ENCODE measurements around the gene FTO.
A peak's percentile ranks its signal among the peaks of the same experiment; 100 is the strongest.

Gene FTO

GRCh38 chr16:53914736-53915135 lies 210.8 kb downstream of the FTO start:
- Mint-ChIP-seq H3K4me1 (no peaks in the 10 kb centered on the region), H3K36me3 (no peaks in the 10 kb centered on the region), H3K4me3 (no peak overlapping the region), H3K9me3 (no peaks in the 10 kb centered on the region), H3K27ac (peak overlapping the region; percentile 78), H3K27me3 (no peaks in the 10 kb centered on the region)
- no peak for DNase-seq
- CTCF ChIA-PET: no interaction called here

GRCh38 chr16:53915452-53916160 lies 211.7 kb downstream of the FTO start:
- Mint-ChIP-seq H3K27ac (no peak overlapping the region), H3K4me3 (no peak overlapping the region), H3K27me3 (no peaks in the 10 kb centered on the region), H3K9me3 (no peaks in the 10 kb centered on the region), H3K36me3 (no peaks in the 10 kb centered on the region), H3K4me1 (no peaks in the 10 kb centered on the region)
- CTCF ChIA-PET: no interaction called here
- DNase-seq: no peak

GRCh38 chr16:53920988-53921387 lies 217.0 kb downstream of the FTO start:
- peaks cover 19% of the 10 kb centered on the region for H3K4me1 Mint-ChIP-seq
- H3K27me3 Mint-ChIP-seq: no peaks in the 10 kb centered on the region
- H3K4me3 Mint-ChIP-seq: no peak overlapping the region
- CTCF ChIA-PET: no interaction called here
- DNase-seq: no peak
- peaks cover 3% of the 10 kb centered on the region for H3K36me3 Mint-ChIP-seq
- no peak overlapping the region for H3K27ac Mint-ChIP-seq
- H3K9me3 Mint-ChIP-seq: no peaks in the 10 kb centered on the region

GRCh38 chr16:53922067-53922806 lies 218.3 kb downstream of the FTO start:
- H3K4me3 Mint-ChIP-seq: no peak overlapping the region
- H3K27ac Mint-ChIP-seq: no peak overlapping the region
- CTCF ChIA-PET: interaction anchor here (1.1 kb wide), 1 partner anchor 28 kb away, joined by 3 read pairs; no protein-coding TSS in a partner anchor
- no peak for DNase-seq
- peaks cover 3% of the 10 kb centered on the region for H3K36me3 Mint-ChIP-seq
- no peaks in the 10 kb centered on the region for H3K27me3 Mint-ChIP-seq
- H3K4me1 Mint-ChIP-seq: peaks cover 19% of the 10 kb centered on the region
- no peaks in the 10 kb centered on the region for H3K9me3 Mint-ChIP-seq

- no peak overlapping the region for H3K4me3 Mint-ChIP-seq
- CTCF ChIA-PET: interaction anchor here (0.9 to 1.1 kb wide), 2 partner anchors 24 to 28 kb away, joined by 3 read pairs; no protein-coding TSS in a partner anchor
- H3K27ac Mint-ChIP-seq: no peak overlapping the region
- peaks cover 3% of the 10 kb centered on the region for H3K36me3 Mint-ChIP-seq
- no peaks in the 10 kb centered on the region for H3K27me3 Mint-ChIP-seq
- no peaks in the 10 kb centered on the region for H3K9me3 Mint-ChIP-seq
- no peak for DNase-seq
- H3K4me1 Mint-ChIP-seq: peaks cover 19% of the 10 kb centered on the region
These were observed 219.0 kb downstream of the FTO start for GRCh38 chr16:53922807-53923571.

- no peaks in the 10 kb centered on the region for H3K9me3 Mint-ChIP-seq
- no peak for DNase-seq
- H3K4me1 Mint-ChIP-seq: peaks cover 19% of the 10 kb centered on the region
- H3K27ac Mint-ChIP-seq: no peak overlapping the region
- H3K27me3 Mint-ChIP-seq: no peaks in the 10 kb centered on the region
- CTCF ChIA-PET: interaction anchor here (0.6 kb wide), 1 partner anchor 1330 kb away, joined by 3 read pairs; no protein-coding TSS in a partner anchor
- H3K4me3 Mint-ChIP-seq: no peak overlapping the region
- peaks cover 3% of the 10 kb centered on the region for H3K36me3 Mint-ChIP-seq
These were observed 220.6 kb downstream of the FTO start for GRCh38 chr16:53924331-53925106.

GRCh38 chr16:53925107-53925410 lies 221.1 kb downstream of the FTO start:
- no peak overlapping the region for H3K27ac Mint-ChIP-seq
- CTCF ChIA-PET: interaction anchor here (0.6 kb wide), 1 partner anchor 1330 kb away, joined by 3 read pairs; no protein-coding TSS in a partner anchor

GRCh38 chr16:53925526-53925925 lies 221.6 kb downstream of the FTO start:
- CTCF ChIA-PET: interaction anchor here (0.6 kb wide), 1 partner anchor 1331 kb away, joined by 3 read pairs; no protein-coding TSS in a partner anchor
- no peaks in the 10 kb centered on the region for H3K27me3 Mint-ChIP-seq
- H3K27ac Mint-ChIP-seq: no peak overlapping the region
- peaks cover 19% of the 10 kb centered on the region for H3K4me1 Mint-ChIP-seq
- no peak for DNase-seq
- no peaks in the 10 kb centered on the region for H3K9me3 Mint-ChIP-seq
- H3K36me3 Mint-ChIP-seq: peaks cover 3% of the 10 kb centered on the region
- no peak overlapping the region for H3K4me3 Mint-ChIP-seq

More at GRCh38 chr16:53925107-53925410, 221.1 kb downstream of the FTO start:
- no peak for DNase-seq
- Mint-ChIP-seq H3K4me1 (peaks cover 19% of the 10 kb centered on the region), H3K9me3 (no peaks in the 10 kb centered on the region), H3K27me3 (no peaks in the 10 kb centered on the region), H3K4me3 (no peak overlapping the region), H3K36me3 (peaks cover 3% of the 10 kb centered on the region)

GRCh38 chr16:53926209-53926608 lies 222.3 kb downstream of the FTO start:
- H3K4me1 Mint-ChIP-seq: peaks cover 19% of the 10 kb centered on the region
- no peak overlapping the region for H3K27ac Mint-ChIP-seq
- H3K4me3 Mint-ChIP-seq: no peak overlapping the region
- CTCF ChIA-PET: no interaction called here
- no peaks in the 10 kb centered on the region for H3K27me3 Mint-ChIP-seq
- peaks cover 3% of the 10 kb centered on the region for H3K36me3 Mint-ChIP-seq
- H3K9me3 Mint-ChIP-seq: no peaks in the 10 kb centered on the region
- DNase-seq: no peak

- H3K27ac Mint-ChIP-seq: no peak overlapping the region
- no peaks in the 10 kb centered on the region for H3K9me3 Mint-ChIP-seq
- H3K4me3 Mint-ChIP-seq: no peak overlapping the region
- CTCF ChIA-PET: no interaction called here
- H3K4me1 Mint-ChIP-seq: peaks cover 5% of the 10 kb centered on the region
- no peaks in the 10 kb centered on the region for H3K27me3 Mint-ChIP-seq
- DNase-seq: no peak
- no peaks in the 10 kb centered on the region for H3K36me3 Mint-ChIP-seq
These were observed 229.0 kb downstream of the FTO start for GRCh38 chr16:53932975-53933374.

- Mint-ChIP-seq H3K4me3 (no peak overlapping the region), H3K4me1 (peaks cover 5% of the 10 kb centered on the region), H3K27ac (no peak overlapping the region), H3K9me3 (no peaks in the 10 kb centered on the region), H3K27me3 (no peaks in the 10 kb centered on the region), H3K36me3 (no peaks in the 10 kb centered on the region)
- no peak for DNase-seq
- CTCF ChIA-PET: no interaction called here
These were observed 229.5 kb downstream of the FTO start for GRCh38 chr16:53933407-53933806.

GRCh38 chr16:53936052-53936451 lies 232.1 kb downstream of the FTO start:
- H3K4me1 Mint-ChIP-seq: peaks cover 5% of the 10 kb centered on the region
- H3K4me3 Mint-ChIP-seq: no peak overlapping the region
- H3K9me3 Mint-ChIP-seq: no peaks in the 10 kb centered on the region
- DNase-seq: no peak
- no peak overlapping the region for H3K27ac Mint-ChIP-seq
- H3K36me3 Mint-ChIP-seq: no peaks in the 10 kb centered on the region
- CTCF ChIA-PET: no interaction called here
- no peaks in the 10 kb centered on the region for H3K27me3 Mint-ChIP-seq

GRCh38 chr16:53936529-53936928 lies 232.6 kb downstream of the FTO start:
- CTCF ChIA-PET: no interaction called here
- Mint-ChIP-seq H3K27ac (no peak overlapping the region), H3K4me3 (no peak overlapping the region), H3K36me3 (no peaks in the 10 kb centered on the region), H3K9me3 (no peaks in the 10 kb centered on the region), H3K4me1 (peaks cover 5% of the 10 kb centered on the region), H3K27me3 (no peaks in the 10 kb centered on the region)
- no peak for DNase-seq
